ENCODE results near the gene PTPRT. TPM values are rescaled to one million over a fixed set of nuclear protein-coding genes. Genes with fewer than 3 reads are reported as not detected.

Gene PTPRT
- total RNA-seq, 2 experiments from 2014 or later, result not detected

GRCh38 chr20:42338294-42339201, 851.2 kb downstream of the PTPRT start:
- H3K4me1 Mint-ChIP-seq, result no peaks in the 10 kb centered on the region
- no peak overlapping the region for H3K4me3 Mint-ChIP-seq
- ChIA-PET POLR2A (no interaction called here), CTCF (no interaction called here)
- no peaks in the 10 kb centered on the region for H3K27me3 Mint-ChIP-seq
- no peaks in the 10 kb centered on the region for H3K36me3 Mint-ChIP-seq (ENCODE audit: low read depth)
- no peak overlapping the region for H3K27ac Mint-ChIP-seq
- H3K9me3 Mint-ChIP-seq, result no peaks in the 10 kb centered on the region
- no peak for DNase-seq

- H3K27me3 Mint-ChIP-seq, result no peaks in the 10 kb centered on the region
- ChIA-PET CTCF (no interaction called here), POLR2A (no interaction called here)
- H3K4me3 Mint-ChIP-seq, result no peak overlapping the region
- H3K27ac Mint-ChIP-seq, result no peak overlapping the region
- no peaks in the 10 kb centered on the region for H3K4me1 Mint-ChIP-seq
- H3K36me3 Mint-ChIP-seq (ENCODE audit: low read depth), result no peaks in the 10 kb centered on the region
- H3K9me3 Mint-ChIP-seq, result no peaks in the 10 kb centered on the region
- DNase-seq, result no peak
Observed at GRCh38 chr20:42336576-42336975, 853.1 kb downstream of the PTPRT start.

- H3K9me3 Mint-ChIP-seq, result peaks cover 7% of the 10 kb centered on the region
- no peak overlapping the region for H3K27ac Mint-ChIP-seq
- H3K36me3 Mint-ChIP-seq (ENCODE audit: low read depth), result no peaks in the 10 kb centered on the region
- DNase-seq, result no peak
- no peaks in the 10 kb centered on the region for H3K4me1 Mint-ChIP-seq
- ChIA-PET POLR2A (no interaction called here), CTCF (no interaction called here)
- H3K27me3 Mint-ChIP-seq, result no peaks in the 10 kb centered on the region
- H3K4me3 Mint-ChIP-seq, result no peak overlapping the region
Observed at GRCh38 chr20:42319252-42320013, 870.3 kb downstream of the PTPRT start.

GRCh38 chr20:42313704-42314103, 876.0 kb downstream of the PTPRT start:
- Mint-ChIP-seq H3K27me3 (no peaks in the 10 kb centered on the region), H3K9me3 (peaks cover 2% of the 10 kb centered on the region)

GRCh38 chr20:42309050-42309449, 880.7 kb downstream of the PTPRT start:
- CTCF ChIA-PET, result no interaction called here

More at GRCh38 chr20:42313704-42314103, 876.0 kb downstream of the PTPRT start:
- Mint-ChIP-seq H3K4me3 (no peak overlapping the region), H3K36me3 (ENCODE audit: low read depth) (no peaks in the 10 kb centered on the region), H3K27ac (no peak overlapping the region), H3K4me1 (no peaks in the 10 kb centered on the region)
- POLR2A ChIA-PET, result no interaction called here
- CTCF ChIA-PET, result no interaction called here
- DNase-seq, result no peak

GRCh38 chr20:42308171-42308570, 881.5 kb downstream of the PTPRT start:
- no peak for DNase-seq
- Mint-ChIP-seq H3K27ac (no peak overlapping the region), H3K4me1 (no peaks in the 10 kb centered on the region), H3K9me3 (peaks cover 6% of the 10 kb centered on the region), H3K4me3 (no peak overlapping the region), H3K36me3 (ENCODE audit: low read depth) (no peaks in the 10 kb centered on the region), H3K27me3 (no peaks in the 10 kb centered on the region)
- POLR2A ChIA-PET, result no interaction called here
- CTCF ChIA-PET, result no interaction called here

More at GRCh38 chr20:42309050-42309449, 880.7 kb downstream of the PTPRT start:
- H3K27ac Mint-ChIP-seq, result no peak overlapping the region
- DNase-seq, result no peak
- H3K4me3 Mint-ChIP-seq, result no peak overlapping the region
- no peaks in the 10 kb centered on the region for H3K4me1 Mint-ChIP-seq
- no peaks in the 10 kb centered on the region for H3K27me3 Mint-ChIP-seq
- POLR2A ChIA-PET, result no interaction called here
- peaks cover 6% of the 10 kb centered on the region for H3K9me3 Mint-ChIP-seq
- no peaks in the 10 kb centered on the region for H3K36me3 Mint-ChIP-seq (ENCODE audit: low read depth)

GRCh38 chr20:42295592-42295991, 894.1 kb downstream of the PTPRT start:
- no peak overlapping the region for H3K4me3 Mint-ChIP-seq

GRCh38 chr20:42294976-42295375, 894.7 kb downstream of the PTPRT start:
- Mint-ChIP-seq H3K4me1 (no peaks in the 10 kb centered on the region), H3K4me3 (no peak overlapping the region), H3K27ac (no peak overlapping the region), H3K27me3 (no peaks in the 10 kb centered on the region), H3K9me3 (no peaks in the 10 kb centered on the region), H3K36me3 (ENCODE audit: low read depth) (no peaks in the 10 kb centered on the region)
- DNase-seq, result no peak
- CTCF ChIA-PET, result no interaction called here
- POLR2A ChIA-PET, result no interaction called here

More at GRCh38 chr20:42295592-42295991, 894.1 kb downstream of the PTPRT start:
- CTCF ChIA-PET, result no interaction called here
- DNase-seq, result no peak
- no peaks in the 10 kb centered on the region for H3K27me3 Mint-ChIP-seq
- POLR2A ChIA-PET, result no interaction called here
- no peak overlapping the region for H3K27ac Mint-ChIP-seq
- H3K9me3 Mint-ChIP-seq, result no peaks in the 10 kb centered on the region
- no peaks in the 10 kb centered on the region for H3K4me1 Mint-ChIP-seq
- no peaks in the 10 kb centered on the region for H3K36me3 Mint-ChIP-seq (ENCODE audit: low read depth)

- Mint-ChIP-seq H3K4me1 (no peaks in the 10 kb centered on the region), H3K9me3 (peaks cover 3% of the 10 kb centered on the region), H3K4me3 (no peak overlapping the region), H3K27me3 (no peaks in the 10 kb centered on the region), H3K27ac (no peak overlapping the region), H3K36me3 (ENCODE audit: low read depth) (no peaks in the 10 kb centered on the region)
- CTCF ChIA-PET, result no interaction called here
- POLR2A ChIA-PET, result no interaction called here
- no peak for DNase-seq
Observed at GRCh38 chr20:42281801-42282200, 907.9 kb downstream of the PTPRT start.

- Mint-ChIP-seq H3K4me3 (no peak overlapping the region), H3K9me3 (peaks cover 6% of the 10 kb centered on the region), H3K27me3 (no peaks in the 10 kb centered on the region), H3K27ac (no peak overlapping the region), H3K36me3 (ENCODE audit: low read depth) (no peaks in the 10 kb centered on the region), H3K4me1 (no peaks in the 10 kb centered on the region)
- CTCF ChIA-PET, result no interaction called here
- no peak for DNase-seq
- POLR2A ChIA-PET, result no interaction called here
Observed at GRCh38 chr20:42276718-42277602, 912.7 kb downstream of the PTPRT start.

- H3K9me3 Mint-ChIP-seq, result peaks cover 4% of the 10 kb centered on the region
- DNase-seq, result no peak
- ChIA-PET CTCF (no interaction called here), POLR2A (no interaction called here)
- H3K27me3 Mint-ChIP-seq, result no peaks in the 10 kb centered on the region
- H3K27ac Mint-ChIP-seq, result no peak overlapping the region
- no peaks in the 10 kb centered on the region for H3K4me1 Mint-ChIP-seq
- H3K4me3 Mint-ChIP-seq, result no peak overlapping the region
- H3K36me3 Mint-ChIP-seq (ENCODE audit: low read depth), result no peaks in the 10 kb centered on the region
Observed at GRCh38 chr20:42274986-42275385, 914.7 kb downstream of the PTPRT start.

GRCh38 chr20:42272516-42272915, 917.2 kb downstream of the PTPRT start:
- CTCF ChIA-PET, result no interaction called here
- POLR2A ChIA-PET, result no interaction called here

GRCh38 chr20:42270539-42270938, 919.2 kb downstream of the PTPRT start:
- DNase-seq, result no peak
- no peaks in the 10 kb centered on the region for H3K36me3 Mint-ChIP-seq (ENCODE audit: low read depth)
- no peaks in the 10 kb centered on the region for H3K4me1 Mint-ChIP-seq
- H3K4me3 Mint-ChIP-seq, result no peak overlapping the region
- H3K27ac Mint-ChIP-seq, result no peak overlapping the region
- no peaks in the 10 kb centered on the region for H3K27me3 Mint-ChIP-seq
- H3K9me3 Mint-ChIP-seq, result no peaks in the 10 kb centered on the region
- ChIA-PET CTCF (no interaction called here), POLR2A (no interaction called here)

More at GRCh38 chr20:42272516-42272915, 917.2 kb downstream of the PTPRT start:
- Mint-ChIP-seq H3K4me3 (no peak overlapping the region), H3K36me3 (ENCODE audit: low read depth) (no peaks in the 10 kb centered on the region), H3K9me3 (peaks cover 4% of the 10 kb centered on the region), H3K27me3 (no peaks in the 10 kb centered on the region), H3K27ac (no peak overlapping the region), H3K4me1 (no peaks in the 10 kb centered on the region)
- no peak for DNase-seq

All from activated CD4-positive, alpha-beta memory T cell treated with anti-CD3 and anti-CD28 coated beads, Interleukin-2, amount 10 ng/mL, durations not matched to agents 7 days and 5 days (primary cell).